Measurements from ENCODE around the gene HOXB8.
A peak's percentile ranks its signal among the peaks of the same experiment; 100 is the strongest.

HOXB8 gene

DNA sequence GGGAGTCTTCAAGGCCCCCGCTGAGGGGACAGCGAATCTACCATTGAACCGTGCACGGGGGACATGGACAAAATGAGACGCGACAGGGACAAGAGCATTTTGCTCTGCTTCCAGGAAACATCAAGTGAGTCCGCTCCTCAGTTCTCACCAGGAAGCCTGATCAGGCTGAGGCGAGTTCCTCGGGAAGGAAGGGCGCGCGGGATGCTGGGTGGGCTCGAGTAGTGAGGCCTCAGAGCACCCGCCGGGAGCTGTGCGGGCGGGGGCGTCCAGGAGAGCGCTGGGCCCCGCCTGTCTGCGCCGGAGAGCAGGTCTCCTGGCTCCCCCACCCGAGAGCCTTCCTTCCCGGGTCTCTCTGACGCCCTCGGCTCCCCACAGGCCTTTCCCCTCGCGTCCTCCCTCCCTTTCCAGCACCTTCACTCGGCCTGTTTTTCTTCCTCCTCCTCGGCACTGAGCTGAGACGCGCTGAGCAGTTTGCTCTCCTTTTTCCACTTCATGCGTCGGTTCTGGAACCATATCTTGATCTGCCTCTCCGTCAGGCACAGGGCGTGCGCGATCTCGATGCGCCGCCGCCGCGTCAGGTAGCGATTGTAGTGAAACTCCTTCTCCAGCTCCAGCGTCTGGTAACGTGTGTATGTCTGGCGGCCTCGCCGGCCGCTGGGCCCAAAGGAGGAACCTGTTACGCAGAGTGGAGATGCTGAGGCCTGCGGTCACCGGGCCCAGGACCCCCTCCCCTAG, 18.9 kb downstream of the HOXB8 start:
- DNase-seq (ENCODE audit: low spot score) = no peak

DNA sequence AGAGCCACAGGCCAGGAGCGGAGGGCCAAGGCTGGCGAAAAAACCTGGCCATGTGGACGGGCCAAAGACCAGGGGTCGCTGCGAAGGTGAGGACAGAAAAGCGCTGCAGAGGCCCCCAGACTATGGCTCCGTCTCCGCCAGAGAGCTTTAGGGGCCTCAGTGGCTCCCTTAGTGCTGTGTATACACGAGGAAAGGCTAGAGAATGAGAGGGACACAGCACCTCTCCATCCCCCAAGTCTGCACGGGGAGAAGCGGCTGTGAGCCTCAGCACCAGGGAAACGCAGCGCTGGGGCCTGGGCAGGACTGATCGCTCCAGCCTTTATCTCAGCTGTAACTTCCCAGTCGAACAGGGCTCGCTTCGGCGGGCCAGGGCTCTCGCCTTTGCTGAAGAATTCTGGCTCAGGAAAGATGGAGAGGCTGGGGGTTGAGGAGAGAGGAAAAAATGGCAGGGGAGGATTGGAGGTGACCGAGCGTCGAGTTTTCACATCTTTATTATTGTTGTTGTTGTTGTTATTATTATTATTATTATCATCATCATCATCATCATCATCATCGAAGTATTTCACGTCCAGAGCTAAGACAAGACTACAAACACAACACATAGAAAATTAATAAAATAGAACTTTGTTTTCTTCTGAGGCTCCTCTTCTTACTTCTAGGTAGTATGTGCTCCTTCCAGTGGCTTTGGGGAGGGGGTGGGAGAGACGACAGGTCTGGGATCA, 19.7 kb downstream of the HOXB8 start:
- no peak for DNase-seq (ENCODE audit: low spot score)

DNA sequence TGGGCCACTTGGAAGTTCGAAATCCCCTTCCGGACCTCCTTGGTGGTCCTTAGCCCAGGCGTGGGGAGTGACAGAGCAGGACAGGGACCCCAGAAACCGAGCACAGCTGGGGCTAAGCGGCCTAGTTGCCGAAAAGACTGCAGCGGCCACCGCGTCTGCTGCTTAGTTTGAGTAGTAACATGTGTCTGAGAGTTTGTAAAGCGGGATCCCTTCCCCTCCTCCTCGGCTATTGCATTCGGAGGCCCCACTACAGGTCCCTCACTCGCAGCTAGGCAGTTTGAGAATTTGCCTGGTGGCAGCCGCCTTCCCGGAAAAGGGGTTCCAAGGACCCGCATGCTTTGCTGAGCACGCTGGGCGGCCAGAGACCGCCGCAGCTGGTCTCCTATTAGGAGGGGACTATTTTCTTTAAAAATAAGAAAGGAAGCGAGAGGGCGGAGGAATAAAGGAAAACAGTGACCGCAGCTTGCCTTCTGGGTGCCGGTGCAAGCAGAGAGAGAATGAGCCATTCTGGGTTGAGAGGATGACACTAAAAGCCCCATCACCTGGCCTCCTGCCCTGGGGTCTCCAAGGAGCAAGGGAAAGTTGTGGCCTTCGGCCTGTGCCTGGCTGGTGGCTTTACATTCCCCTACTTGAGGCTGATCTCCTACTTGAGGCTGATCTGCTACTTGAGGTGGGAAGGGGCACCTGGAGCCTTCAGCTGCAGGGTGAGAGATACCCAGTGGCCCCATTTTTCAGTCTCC, 20.4 kb downstream of the HOXB8 start:
- no peak for DNase-seq (ENCODE audit: low spot score)

DNA sequence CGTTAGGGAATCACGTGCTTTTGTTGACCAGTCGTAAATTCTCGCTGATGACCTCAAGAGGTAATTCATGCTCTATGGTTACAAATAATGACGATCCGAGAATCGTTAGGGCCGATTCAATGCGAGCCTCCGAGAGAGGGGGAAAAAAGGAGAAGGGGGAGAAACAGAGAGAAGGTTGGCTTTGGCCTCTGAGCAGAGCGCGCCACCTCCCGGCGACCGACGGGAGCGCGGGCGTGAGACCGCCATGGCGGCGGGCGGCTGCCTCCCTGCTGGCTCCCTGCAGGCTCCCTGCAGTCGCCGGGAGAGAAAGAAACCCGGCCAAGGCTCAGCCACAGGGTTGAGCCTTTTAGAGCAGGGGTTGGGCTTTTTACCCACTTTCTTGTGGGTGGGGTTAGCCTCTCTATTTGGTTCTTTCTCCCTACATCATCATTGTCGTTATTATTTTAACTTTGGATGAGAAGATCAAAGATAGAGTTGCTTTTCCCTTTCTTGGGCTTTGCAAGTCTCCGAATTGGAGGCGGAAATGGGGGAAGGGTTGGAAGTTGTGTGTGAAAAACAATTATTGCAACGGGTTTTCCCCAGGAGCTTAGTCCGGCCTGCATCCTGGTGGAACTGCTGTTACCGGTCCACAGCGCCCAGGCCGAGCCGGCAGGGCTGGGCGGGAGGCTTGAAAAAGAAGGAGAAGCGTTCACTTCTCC, 21.1 kb downstream of the HOXB8 start:
- DNase-seq (ENCODE audit: low spot score) = peak; percentile 89

DNA sequence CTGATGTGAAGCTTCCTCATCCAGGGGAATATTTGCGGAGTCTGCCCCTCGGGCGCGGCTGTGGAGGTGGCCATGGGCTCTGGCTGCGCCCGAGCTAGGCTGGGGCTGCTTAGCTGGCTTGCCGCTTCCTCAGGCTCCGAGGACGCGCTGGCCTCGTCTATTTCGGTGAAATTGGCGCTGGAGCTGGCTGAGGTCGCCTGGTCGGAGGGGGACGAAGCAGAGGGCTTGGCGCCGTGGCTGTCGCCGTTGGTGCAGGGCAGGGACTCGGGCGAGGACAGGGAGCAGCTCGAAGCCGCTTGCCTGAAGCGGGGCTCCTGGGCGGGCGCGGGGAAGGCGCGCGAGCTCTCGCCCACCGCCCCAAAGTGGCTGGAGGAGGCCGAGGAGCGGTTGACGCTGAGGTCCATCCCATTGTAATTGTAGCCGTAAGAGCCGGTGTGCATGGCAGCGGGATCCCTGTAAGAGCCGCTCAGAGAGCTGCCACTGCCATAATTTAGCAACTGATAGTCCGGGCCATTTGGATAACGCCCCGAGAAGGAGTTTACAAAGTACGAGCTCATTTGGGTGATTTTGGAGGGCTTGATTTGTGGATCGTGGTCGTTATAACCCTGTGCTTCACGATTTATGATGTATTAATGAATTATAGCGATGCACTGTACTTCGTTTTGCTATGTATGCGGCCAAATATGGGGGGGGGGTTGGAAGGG, 21.8 kb downstream of the HOXB8 start, which contains the start of gene HOXB5:
Gene HOXB5 (minus strand): TSS at position 654 of the 704 bp plus-strand sequence. CDS start 97 bp downstream, at position 557.
- DNase-seq (ENCODE audit: low spot score) = no peak

DNA sequence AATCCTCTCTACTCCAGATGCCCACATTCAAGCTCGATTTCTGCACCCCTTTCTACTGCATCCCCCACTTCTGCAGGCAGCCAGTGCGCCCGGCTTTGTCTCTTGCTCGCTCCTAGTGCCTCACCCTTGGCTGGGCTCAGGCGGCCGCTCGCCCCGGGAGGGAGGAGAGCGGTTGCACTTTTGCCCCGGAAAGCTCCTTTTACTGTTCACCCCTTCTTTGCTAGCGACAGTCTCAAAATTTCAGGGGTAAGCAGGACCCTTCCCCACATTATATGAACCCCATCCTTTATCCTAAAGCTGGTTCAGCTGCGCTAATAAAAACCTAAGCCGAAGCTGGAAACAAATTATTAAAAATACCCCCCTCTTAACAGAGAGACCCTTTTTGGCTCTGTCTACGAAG, 22.5 kb downstream of the HOXB8 start:
- DNase-seq (ENCODE audit: low spot score) = no peak

DNA sequence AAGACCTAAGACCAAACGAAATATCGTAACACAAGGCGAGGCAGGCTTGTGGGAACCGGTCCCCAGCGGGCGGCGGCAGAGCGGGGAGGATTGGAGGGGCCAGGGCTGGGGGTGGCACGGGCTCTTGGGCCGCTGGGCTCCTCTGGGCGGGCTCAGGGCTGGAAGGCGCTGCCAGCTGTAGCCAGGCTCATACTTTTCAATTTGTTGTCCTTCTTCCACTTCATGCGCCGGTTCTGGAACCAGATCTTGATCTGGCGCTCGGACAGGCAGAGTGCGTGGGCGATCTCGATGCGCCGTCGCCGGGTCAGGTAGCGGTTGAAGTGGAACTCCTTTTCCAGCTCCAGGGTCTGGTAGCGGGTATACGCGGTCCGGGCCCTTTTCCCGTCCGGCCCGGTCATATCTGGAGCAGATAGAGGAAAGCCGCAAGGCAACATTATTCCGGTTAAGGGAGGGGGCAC, 23.0 kb downstream of the HOXB8 start:
- DNase-seq (ENCODE audit: low spot score) = no peak

DNA sequence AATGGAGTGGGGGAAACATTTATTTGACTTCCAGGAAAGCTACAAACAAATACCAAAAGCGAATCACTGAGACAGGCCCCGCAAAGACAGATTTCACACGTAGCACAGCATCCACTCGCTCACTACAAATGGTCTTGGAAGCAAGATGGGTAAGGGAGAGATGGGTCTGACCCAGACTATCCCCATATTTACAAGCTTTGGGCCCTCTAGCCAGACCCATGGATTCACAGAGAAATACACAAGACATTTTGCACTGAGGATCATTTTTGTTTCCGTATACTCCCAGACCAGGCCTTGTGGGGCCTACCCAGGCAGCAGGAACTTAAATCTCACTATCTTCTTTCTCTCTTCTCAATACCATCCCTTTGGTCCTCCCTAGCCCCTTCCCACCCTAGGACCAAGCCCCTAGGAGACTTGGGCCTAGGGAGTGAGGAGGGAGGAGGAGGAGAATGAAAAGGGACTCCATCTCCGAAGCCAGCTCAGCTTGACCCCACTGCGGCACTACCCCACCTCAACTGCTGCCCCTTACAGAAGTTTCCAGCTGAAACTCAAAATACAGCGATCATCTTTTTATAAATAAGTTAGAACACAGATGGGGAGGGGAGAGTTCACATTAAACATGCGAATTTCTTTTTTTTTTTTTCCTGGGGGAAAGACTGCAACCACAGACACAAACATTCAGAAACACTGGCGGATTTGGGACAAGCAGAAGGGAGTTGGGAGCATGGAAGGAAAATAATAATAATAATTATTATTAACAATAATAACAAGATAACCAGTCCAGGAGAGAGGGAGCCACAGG, 23.6 kb downstream of the HOXB8 start:
- no peak for DNase-seq (ENCODE audit: low spot score)

DNA sequence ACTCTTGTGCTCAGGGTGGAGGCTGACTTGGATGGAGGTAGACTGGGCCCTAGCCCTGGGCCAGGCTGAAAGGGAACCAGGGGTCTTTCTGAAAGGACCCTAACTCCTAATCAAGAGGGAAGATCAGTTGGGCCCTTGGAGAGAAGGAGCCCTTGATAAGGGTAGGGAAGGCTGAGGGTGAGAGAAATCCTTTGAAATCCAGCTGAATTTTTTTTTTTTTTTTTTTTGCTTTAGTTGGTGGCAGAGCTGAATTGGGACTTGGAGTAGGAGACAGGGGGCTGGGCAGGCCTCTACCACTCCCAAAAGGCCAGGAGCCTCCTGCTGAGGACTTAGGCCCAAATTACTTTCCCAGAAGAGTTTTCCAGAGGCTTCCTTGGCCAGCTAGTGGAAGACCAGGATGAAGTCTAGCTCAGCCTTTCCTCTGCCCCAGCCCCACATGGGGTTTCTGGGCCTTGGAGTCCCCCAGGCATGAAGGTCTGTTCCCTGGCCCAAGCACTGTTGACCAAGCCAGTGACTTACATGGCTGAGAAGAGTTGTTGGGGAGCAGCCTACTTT, 24.4 kb downstream of the HOXB8 start:
- no peak for DNase-seq (ENCODE audit: low spot score)

DNA sequence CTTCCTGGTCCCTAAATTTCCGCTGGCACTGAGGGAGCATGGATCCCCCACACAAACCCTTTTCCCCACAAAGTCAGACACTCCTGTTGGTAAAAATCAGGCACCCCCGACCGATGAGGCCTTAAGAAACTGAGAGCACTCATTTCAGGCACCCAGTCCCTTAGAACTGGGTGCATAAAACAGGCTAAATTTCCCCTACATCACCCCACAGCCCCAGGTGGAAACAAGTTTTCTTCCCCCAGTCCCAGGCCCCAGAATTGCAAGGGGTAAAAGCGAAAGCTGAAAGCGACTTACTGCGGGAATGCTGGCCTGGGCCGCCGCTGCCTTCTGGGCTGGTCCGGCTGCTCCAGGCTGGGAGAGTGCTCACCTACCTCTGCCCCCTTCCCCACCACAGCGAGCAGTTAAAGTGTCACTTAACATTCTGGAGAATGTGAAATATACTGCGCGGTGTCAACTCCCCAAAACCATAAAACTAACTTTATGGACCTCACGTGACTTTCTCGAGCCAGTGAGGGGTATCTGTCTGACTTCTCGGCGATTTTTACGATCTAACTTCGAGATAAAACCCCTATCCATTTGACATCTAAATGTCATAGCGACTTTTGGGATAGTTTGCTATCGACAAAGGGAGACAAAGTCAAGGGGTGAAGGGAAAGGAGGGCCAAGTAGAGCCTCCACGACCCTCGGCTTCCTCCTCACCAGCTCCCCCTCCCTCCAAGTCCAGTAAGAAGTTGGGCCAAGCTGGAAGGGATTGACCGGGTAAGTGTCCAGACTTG, 25.1 kb downstream of the HOXB8 start, which contains the start of gene HOXB3:
Gene HOXB3 (minus strand): TSS at position 411 of the 776 bp plus-strand sequence. CDS start 37,767 bp downstream, outside the sequence.
- DNase-seq (ENCODE audit: low spot score) = no peak

DNA sequence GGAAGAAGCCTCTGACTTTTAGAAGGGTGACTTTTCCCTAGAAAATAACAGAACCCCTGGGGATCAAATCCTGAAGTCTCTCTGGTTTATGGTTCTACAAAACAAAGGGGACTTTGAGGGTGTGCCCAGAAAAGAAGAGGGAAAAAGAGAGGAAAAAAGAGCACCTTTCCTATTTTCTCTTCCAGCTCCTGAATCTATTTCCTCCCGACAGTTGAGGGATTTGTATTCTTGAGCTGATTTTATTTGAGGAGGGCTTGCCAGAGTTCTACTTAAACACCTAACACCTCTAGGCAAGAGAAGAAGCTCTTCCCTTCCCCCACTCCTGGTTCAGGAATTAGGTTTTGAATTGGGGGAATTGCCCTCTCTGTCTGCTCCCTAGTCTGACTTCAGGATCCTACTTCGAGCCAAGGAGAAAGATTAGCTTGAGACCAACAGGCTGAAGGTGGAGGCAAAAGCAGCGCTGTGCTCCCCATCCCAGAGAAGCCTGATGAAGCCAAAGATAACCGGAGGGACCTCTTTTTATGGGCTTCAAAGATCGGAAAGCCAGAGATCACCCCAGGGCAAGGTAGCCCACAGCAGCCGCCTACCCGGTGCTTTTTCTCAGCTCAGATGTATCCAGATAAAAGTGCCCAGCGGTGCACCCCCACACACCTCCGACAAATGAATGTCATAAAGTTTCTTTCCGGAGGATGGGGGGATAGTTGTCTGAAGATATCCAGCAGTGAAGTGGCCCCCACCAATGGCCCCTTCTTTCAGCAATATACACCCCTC, 25.8 kb downstream of the HOXB8 start:
- DNase-seq (ENCODE audit: low spot score) = no peak

DNA sequence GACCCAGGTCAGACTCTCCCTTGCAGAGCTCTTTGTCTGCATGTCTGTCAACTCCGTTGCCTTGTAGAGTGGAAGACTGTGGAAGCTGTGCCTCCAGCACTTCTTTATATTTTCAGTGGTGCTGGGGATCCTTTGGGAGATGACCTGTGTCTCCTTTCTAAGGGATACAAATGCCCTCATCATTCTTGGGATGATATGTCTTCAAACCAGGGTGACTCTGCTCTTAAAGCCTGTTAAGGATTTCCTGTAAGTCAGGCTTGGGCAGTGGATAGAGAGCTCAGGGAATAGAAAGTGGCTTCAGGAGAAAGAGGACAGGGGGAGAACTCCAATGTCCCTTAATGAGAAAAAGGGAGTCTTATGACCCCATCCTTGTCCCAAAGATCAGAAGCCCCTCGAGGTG, 26.6 kb downstream of the HOXB8 start:
- DNase-seq (ENCODE audit: low spot score) = no peak

DNA sequence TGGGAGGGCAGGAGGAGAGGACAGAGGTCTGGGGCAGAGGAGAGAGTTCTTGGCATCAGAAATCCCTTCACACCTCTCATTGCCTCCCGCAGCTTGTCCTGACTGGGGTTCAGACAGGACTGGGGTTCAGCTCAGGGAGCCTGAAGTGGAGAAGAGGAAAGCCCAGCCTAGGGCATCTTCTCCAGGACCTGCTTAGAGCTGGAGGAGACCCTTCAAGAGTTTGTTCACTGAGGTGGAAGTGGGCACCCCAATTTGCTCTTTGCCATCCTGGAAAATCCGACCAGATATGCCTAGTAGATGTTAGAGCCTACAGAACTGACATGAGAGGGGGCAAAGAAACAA, 27.0 kb downstream of the HOXB8 start:
- DNase-seq (ENCODE audit: low spot score) = no peak

DNA sequence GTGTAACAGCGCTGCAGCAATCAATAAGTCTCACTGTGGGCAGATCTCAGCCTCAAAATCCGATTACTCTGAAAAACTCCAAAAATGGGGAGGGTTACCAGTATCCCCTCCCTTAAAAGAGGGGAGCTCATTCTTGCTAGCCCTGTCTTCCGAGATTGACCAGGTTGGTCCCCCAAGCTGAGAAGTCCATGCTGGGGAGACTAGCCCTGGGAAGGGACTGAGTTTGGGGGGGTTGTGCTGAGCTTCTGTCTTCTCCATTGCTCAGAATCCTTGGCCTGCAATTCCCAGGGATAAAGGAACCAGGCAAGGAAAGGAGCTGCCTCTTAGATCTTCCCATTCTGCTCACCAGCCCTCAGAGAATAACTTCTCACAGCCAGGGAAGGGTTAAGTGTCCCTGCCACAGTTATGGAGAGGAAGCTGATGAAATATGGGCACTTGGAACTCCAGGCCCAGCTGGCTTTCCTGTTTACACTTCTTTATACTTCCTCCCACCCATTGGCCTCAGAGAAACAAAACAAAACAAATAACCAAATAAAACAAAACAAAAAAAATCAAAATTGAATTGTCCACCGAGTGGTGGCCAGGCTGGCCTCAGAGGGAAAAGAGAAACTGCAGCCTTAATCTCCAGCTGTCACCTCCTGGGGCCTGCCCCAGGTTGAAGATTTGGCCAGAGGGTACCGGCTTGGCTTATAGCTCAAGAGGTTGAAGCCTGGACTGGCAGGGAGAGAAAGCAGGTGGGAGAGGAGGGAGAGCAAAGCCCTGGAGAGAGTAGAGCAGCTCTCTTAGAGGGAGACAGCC, 27.6 kb downstream of the HOXB8 start:
- no peak for DNase-seq (ENCODE audit: low spot score)

DNA sequence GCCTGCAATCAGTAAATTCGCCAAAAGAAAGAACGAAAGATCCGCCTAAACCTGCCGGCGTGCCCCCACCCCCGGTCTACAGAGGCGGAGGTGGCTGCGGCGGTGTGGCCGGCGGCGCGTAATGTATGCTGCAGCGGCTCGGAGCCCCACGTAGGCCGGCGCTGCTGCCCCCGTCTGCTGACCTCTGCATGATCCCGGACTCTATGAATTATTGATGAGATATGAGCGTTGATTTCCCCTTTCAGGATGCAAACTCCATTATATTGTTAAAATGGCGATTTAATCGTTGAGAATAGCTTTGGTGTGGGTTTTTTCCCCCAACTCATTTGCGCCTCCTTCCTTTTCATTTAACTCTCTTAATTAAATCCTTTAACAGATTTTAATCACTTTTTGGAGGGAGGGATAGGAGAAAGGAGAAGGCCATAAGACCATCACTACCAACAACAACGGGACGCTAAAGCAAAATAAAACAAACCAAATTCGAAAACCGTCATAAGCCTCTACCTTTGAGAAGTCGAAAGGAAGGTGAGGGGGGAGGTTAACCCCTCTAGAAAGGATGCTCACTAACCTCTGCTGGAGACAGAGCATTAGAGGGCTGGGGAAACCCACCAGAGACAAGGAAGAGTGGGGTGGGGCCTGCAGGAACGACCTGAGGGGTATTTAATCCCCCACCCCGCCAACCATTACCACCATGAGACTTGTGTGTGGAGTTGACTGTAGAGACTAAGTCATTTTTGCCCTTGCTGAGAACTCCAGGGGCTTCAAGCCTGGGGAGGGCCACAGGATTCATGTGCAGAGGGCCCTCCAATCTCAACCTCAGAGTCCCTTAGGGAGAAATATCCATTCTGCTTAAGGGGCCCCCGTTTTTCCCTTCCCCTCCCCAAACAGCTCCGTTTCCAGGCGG, 28.5 kb downstream of the HOXB8 start:
- peak; percentile 42 for DNase-seq (ENCODE audit: low spot score)

DNA sequence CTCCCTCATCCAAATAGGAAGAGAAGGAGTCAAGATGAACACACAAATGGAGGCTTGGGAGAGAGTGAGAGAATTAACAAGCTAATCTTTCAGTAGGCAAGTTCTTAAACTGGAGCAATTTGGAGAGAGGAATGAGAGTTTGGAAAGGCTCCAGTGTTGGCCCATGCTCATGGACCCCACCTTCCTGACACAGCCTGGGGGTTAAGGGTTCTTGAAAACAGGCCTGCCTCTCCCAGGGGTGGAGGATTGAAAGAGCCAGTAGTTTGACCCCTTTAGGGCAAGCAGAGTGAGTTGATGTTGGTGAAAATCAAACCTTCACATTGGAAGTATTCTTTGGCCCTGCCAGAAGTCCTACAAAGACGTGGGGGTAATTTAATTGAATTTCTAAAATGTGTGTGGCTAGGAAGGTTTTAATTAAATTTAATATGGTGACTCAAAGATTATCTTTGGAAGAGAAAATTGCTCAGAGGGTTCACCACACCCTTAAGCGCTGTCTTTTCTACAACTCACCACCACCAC, 30.8 kb downstream of the HOXB8 start:
- DNase-seq (ENCODE audit: low spot score) = no peak
